Measurements from ENCODE around the gene ERCC2.
"Not testable (repeated sequence)": the region's sequence is repeated elsewhere in the genome, so short reads cannot be mapped to it uniquely, and the experiment has no call there.

ERCC2 gene

DNA sequence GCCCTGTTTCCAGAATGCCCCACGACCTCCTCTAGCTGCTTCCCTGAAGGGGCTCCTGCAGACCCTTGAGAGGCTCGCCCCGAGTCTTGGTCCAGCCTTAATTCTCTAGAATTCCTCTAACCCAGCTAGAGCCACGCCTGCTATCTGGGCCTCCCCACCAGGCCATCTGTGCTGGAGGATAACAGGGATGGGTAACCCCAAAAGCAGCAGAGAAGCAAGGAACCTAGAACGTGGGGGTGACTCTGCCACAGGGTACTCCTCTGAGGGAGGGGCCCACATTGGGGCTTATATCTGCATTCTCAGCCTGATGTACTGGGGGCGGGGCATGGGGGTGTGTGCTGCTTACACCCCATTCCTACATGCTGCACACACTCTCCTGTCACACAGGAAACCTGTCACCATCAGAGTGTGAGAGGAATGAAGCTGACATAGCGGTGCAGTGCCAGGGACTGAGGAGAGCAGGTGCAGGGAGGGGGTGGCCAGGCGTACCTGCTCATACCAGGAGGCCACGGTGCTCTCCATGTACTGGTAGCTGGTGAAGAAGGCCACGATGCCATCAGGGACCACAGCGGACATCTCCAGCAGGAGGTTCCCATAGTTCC, 16.0 kb downstream of the ERCC2 start:
- no peak for DNase-seq (ENCODE audit: low spot score)

DNA sequence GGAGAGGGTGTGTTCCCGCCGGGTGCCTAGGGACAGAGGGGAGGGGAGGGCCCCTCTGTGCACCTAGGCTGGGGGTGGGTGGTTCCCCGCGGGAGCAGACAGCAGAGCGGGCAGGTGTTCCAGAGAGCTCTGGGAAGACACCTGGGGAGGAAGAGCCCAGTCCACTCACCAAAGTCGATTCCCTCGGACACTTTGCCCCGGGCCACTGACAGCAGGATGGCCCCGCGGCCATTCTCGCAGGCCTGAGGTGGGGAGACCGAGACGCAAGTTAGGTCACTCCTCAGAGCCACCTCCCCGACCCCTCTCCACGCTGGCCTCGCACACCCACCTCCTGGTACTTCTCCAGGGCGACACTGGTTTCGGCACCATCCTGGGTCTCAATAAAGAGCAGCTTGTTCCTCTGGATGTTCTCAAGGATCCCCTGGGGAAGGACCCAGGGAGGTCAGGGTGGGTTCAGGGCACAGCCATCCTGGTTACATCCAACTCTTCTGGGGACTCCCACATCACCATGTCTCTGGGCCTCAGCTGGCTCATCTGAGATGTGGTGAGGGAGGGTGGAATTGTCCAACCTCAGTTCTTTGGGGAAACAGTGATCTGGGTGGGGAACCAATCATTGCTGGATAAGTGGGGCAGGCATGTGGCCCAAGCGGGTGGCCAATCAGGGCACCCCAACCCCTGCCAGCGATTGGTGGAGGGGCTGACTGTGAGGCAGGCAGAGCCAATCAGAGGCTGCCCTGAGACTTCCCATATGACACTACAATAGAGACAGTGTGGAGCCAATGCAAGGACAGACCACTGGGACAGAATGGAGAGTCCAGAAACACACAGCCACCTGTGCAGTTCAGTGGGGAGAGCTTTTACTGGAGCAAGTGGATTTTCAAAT, 17.2 kb downstream of the ERCC2 start:
- DNase-seq (ENCODE audit: low spot score), result no peak

DNA sequence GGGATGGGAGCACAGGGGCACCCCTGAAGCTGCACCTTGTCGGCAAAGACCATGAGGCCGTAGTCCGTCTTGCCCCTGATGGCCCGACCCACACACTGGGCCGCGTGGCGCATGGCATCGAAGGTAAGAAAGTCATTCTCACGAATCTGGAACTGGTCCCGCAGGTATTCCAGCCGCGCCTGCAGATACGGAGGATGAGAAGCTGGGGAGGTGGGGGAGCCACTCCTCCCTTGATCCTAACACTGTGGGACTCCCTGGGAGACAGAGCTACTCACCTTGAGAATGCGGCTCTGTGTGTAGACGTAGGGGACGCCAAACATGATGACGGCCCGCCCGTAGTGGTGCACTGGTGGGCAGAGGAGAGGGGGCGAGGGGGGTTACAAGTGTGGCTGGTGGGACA, 17.9 kb downstream of the ERCC2 start:
- DNase-seq (ENCODE audit: low spot score), result no peak

DNA sequence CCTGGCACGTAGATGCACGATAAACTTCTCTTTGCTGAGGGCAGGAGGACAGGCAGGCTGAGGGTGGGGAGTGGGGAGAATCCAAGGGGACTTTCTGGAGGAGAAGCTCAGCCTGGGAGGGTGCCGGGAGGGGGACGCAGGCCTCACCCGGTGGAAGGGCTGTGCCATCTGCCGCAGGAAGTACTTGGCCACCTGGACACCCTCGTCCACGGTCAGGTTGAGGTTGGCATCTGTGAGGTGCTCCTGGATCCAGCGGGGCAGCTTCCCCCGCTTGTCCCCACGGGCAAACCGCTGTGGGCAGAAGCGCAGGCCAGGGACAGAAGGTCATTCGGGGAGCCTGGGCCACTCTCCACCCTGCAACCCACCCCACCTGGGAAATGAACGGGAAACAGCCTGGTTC, 18.3 kb downstream of the ERCC2 start:
- DNase-seq (ENCODE audit: low spot score), result no peak

DNA sequence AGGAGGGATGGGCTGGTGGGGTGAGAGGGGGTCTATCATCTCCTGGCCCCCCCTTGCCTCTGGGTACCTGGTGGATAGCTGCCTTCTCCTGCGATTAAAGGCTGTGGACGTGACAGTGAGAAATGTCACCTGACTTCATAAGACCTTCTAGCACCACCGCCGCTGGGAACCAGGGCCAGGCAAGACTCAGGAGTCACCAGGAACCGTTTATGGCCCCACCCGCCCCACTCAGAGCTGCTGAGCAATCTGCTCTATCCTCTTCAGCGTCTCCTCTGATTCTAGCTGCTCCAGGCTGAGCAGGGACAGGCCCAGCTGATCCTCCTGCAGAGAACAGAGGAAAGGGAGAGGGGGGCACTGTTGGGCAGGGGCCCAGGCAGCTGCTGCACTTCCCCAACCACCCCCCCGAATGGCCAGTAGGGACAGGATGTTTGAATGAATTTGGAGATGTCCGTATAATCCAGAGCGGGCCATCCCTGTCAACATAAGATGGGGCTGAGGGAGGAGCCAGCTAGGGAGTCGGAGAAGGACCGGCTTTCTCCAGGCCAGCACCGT, 18.9 kb downstream of the ERCC2 start:
- DNase-seq (ENCODE audit: low spot score), result no peak

DNA sequence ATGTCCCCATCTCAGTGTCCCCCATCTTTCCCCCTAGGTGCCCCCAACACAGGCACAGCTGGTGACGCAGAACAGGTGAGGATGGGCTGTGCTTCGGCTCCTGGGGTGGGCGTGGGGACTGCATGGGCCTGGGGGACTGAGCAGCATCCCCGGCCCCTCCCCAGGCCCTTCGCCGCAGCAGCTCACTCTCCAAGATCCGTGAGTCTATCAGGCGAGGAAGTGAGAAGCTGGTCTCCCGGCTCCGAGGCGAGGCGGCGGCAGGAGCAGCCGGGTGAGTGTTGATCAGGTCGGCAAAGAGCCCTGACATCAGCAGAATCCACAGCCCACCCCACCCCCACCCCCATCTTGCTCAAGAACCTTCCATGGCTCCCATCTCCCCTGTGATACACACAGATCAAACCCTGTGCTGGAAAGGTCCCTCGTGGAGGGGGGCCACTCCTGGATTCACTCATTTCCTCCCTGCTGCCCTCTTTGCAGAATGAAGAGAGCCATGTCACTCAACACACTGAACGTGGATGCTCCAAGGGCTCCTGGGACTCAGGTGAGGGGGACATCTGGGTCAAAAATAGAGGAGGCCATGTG, 19.8 kb downstream of the ERCC2 start:
- DNase-seq (ENCODE audit: low spot score), result no peak

DNA sequence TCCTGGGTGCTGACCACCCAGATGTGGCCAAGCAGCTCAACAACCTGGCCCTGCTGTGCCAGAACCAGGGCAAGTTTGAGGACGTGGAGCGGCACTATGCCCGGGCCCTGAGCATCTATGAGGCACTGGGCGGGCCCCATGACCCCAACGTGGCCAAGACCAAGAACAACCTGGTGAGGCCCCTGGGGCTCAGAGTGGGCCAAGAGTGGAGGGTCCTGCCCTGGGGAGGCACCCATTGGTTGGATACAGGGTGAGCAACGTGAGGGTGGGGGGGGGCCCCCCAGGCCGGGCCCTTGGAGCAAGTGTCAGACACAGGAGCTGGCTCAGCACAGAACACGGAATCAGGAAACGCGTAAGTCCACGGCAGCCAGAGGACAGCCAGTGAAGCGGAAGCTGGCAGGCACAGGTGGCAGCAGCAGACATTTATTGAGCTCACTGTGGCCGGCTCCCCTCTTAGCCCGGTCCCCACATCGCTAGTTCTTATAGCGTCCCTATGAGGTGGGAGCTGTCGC, 20.9 kb downstream of the ERCC2 start:
- DNase-seq (ENCODE audit: low spot score), result no peak

DNA sequence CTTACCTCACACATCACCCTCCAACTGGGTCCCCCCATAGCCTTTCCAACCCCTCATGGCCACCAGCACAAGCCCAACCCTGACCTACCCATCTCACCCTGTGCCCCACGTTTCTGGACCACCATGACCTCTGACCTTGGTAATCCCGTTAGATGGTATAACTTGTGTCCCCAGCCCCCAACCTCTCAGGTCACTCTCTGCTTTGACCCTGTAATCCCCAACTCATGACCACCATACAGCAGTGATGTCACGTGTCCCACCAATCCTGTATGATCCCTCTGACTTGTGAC, 21.3 kb downstream of the ERCC2 start:
- no peak for DNase-seq (ENCODE audit: low spot score)

DNA sequence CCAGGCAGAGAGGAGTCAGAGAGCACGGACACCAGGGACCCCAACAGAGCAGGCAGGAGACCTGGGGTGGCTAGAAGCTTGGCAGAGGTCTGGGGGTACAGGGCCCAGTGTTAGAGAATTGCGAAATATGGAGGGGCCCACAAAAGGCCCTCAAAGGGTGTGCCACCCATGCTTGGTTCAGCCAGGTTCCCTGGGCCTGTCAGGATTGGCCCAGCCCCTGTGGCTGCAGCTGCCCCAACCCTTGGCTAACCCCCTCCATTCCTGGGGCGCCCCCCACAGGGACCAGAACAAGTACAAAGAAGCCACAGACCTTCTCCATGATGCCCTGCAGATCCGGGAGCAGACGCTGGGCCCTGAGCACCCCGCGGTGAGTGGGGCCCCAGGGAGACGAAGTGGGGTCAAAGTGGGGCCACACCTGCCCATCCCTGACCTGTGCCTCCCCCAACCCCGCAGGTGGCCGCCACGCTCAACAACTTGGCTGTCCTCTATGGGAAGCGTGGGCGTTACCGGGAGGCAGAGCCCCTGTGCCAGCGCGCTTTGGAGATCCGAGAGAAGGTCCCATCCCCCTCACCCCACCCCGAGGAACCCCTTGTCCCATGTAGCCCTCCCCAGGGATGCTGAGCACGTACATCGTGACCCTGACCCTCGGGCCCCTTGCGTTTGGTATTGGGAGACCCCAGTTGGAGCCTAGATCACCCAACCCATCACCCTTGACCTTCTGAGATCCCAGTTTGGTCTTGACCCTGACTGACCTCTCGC, 21.8 kb downstream of the ERCC2 start:
- no peak for DNase-seq (ENCODE audit: low spot score)

DNA sequence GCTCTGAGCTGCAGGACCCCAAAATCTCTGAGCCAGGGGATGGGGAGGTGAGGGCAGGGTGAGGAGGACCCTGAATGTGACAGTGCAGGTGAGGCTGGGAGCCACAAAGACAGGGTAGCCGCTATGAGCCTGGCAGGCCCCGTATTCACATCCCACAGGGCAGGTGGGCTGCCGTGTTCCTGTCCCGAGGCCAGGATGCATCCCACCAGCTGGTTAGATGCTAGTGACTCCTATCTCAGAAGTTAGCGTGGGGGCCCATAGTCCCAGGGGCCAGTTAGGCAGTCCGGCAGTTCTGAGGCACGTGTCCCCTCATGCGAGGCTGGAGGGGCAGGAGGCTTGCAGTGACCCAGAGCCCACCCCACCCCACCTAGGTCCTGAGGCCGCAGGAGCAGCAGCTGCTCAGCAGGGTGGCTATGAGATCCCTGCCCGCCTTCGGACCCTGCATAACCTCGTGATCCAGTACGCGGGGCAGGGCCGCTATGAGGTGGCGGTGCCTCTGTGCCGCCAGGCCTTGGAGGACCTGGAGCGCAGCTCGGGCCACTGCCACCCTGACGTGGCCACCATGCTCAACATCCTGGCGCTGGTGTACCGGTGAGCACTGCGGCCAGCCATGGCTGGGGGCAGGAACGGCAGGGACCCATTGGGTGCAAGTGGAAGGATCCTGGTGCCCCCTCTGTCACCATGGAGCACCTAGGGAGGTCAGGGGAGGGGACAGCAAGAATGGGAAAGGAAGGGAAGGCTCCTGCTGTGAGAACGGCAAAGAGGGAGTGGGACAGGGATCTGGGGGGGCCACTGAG, 22.6 kb downstream of the ERCC2 start:
- no peak for DNase-seq (ENCODE audit: low spot score)

DNA sequence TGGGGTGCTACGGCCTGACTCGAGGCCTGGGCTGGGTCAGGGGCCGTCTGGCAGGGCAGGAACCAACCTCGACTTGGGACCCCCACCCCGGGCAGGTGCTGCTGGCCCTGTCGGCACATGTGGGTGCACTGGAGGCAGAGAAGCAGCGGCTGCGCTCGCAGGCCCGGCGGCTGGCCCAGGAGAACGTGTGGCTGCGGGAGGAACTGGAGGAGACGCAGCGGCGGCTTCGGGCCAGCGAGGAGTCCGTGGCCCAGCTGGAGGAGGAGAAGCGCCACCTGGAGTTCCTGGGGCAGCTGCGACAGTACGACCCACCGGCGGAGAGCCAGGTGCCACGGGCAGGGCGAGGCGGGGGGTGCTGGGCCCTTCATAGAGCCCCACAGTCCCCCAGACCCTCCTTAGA, 23.9 kb downstream of the ERCC2 start:
- peak; percentile 58 for DNase-seq (ENCODE audit: low spot score)

DNA sequence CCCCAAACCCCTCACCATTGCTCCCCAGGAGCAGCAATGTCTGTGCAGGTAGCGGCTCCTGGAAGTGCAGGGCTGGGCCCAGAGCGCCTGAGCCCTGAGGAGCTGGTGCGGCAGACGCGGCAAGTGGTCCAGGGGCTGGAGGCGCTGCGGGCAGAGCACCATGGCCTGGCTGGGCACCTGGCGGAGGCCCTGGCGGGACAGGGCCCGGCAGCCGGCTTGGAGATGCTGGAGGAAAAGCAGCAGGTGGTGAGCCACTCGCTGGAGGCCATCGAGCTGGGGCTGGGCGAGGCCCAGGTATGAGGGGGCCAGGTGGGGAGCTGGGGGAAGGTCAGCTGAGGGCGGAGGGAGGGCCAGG, 24.9 kb downstream of the ERCC2 start:
- DNase-seq (ENCODE audit: low spot score), result no peak

DNA sequence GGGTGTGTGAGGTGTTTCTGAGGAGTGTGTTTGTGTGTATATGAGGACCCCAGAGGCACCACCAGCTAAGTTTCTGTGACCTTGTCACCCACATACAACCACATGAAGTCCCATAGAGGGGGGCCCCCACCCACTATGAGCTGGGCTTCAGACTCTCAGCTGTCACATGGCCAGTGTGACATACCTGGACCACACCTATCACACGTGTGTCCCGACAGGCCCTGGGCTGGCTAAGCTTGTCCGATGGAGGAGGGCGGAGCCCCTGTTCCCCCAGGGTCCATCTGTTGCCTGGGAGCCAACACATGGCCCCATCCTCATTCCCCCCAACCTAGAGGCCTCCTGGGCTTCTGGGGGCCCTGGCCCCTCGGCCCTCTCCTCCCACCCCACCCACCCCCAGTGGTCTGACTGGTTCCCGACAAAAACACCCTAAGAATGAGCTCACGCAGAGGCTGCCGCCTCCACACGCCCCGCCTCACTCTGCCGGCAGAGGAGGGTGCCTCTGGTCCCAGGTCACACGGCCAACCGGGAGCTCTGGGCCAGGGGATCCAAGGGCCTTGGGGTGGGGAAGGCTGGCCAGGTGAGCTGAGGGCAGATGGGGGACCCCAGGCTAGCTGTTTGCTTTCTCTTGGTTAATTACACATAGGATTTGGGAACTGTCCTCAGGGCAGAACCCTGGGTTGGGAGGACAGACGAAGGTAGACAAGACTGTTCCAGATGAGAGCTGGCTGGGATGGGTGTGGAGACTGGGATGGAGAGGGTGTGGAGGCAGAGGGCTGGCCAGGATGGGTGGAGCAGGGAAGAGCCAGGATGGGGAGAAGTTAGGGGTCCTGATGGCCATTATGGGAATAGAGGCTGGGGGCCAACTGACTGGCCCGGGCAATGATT, 25.5 kb downstream of the ERCC2 start:
- no peak for DNase-seq (ENCODE audit: low spot score)

DNA sequence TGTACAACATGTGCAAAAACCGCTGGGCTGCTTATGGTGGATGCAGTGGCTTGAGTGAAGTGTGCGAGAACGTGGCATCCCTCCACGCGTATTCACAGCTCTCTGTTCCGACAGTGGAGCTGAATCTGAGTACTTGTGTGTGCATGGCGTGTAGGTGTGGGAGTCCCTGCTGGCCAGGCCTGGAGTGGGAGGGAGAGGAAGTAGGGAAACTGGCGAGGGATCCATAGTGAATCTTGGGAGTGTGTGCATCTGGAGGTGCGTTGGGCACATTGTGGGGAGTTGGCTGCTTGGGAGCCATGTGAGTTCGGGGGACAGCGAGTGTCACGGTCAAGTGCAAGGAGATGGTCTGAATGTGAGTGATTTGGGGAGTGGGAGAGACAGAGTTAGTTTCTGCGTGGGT, 27.5 kb downstream of the ERCC2 start:
- DNase-seq (ENCODE audit: low spot score), result no peak

DNA sequence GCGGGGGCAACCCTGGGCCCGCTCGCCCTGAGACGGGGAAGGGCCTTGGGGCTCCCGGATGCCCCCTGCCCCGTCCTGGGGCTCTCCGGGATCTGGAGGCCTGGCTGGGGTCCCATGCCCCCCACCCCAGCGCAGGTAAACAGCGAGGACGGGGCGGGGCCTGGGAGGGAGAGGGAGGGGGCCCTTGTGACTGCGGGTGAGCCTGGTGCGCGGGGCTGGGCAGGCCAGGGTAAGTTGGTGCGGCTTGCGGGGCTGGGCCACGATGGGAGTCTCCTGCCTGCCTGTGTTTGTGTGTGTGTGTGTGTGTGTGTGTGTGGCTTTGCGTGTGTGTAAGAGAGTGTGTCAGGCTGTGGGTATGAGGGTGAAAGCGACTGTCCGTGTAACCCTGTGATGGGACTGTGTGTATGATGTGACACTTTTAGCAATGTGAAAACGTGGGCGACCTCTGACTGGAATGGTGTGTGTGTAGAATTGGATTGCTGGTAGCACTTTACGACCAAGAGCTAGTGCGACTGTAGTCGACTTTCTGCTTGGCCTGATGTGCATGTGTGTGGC, 29.4 kb downstream of the ERCC2 start:
- no peak for DNase-seq (ENCODE audit: low spot score)

DNA sequence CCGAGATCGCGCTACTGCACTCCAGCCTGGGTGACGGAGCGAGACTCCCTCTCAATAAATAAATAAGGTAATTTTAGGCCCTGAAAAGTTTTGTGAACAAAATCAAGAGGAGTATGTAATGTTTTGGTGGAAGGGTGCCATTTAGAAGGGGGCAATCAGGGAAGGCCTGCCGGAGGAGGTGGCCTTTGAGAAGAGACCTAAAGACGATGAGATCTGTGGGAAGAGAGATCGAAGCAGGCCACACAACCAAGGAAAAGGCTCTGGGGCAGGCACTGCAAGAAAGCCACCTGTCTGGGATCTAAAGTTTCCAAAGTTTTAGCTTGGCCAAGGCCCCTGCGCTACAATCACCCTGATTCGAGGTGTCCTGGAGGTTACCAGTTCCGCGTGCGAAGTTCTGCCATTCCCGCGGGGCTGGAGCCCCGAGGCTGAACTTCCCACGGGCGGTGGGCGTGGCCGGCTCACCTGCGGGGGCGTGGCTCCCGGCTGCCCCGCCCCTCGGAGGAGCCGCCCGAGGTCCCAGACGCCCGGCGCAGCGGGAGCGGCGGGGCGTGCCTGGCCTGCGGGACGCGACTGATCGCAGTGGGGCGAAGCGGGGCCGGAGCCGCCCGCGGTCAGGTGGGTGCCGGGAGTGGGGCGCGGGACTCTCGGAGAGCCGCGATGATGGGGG, 30.0 kb downstream of the ERCC2 start, which contains the start of gene KLC3:
Gene KLC3 (plus strand): TSS at position 519 of the 667 bp plus-strand sequence. CDS start 4,792 bp downstream, outside the sequence.
- DNase-seq (ENCODE audit: low spot score), result no peak

DNA sequence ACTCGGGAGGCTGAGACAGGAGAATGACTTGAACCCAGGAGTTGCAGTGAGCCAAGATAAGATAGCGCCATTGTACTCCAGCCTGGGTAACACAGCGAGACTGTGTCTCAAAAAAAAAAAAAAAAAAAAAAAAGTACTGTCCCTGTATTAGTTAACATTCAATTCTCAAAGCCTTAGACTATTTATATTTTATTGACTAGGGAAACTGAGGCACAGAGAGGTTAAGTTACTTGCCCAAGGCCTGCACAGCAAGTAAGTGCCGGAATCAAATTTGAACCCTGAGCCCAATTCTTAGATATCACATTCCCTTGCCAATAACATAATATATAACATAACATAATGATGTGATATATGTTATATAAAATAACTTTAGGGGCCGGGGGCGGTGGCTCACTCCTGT, 30.7 kb downstream of the ERCC2 start:
- DNase-seq (ENCODE audit: low spot score), result no peak

DNA sequence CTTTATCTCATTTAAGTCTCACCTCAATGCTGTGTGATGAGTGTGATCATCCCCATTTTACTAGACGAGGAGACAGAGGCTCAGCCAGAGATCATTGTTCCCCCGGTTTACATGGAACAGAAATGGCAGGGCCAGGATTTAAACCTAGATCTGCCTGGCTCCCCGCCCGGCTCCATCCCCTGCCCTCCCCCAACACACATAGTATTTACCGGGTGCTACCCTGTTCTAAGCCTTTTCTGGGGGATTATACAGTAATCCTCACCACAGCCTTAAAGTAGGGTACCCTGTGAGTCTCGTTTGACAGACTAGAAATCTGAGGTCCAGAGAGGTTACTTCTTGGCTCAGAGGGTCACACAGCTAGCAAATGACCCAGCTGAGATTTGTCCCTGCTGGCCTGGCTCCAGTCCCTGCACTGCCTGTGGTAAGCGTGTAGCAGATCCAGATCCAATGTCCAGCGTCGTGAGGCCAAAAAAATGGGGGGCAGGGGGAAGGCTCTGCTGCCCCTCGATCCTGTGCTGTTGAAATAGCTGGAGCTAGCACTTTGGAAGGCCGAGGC, 33.6 kb downstream of the ERCC2 start:
- no peak for DNase-seq (ENCODE audit: low spot score)

DNA sequence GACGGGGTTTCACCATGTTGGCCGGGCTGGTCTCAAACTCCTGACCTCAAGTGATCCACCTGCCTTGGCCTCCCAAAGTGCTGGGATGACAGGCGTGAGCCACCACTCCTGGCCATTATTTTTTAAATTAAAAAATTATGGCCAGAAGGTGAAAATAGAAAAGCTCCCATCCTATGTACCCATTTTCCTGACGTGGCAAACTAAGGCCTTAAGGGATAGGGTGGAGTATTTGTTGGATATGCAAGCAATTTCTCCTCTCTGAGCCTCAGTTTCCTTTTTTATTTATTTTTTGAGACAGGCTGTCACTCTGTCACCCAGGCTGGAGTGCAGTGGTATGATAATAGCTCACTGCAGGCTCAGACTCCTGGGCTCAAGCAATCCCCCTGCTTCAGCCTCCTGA, 35.5 kb downstream of the ERCC2 start:
- not testable (repeated sequence) for DNase-seq (ENCODE audit: low spot score)
